Upper lobe of left lung (tissue), 4 donors: ENCODE data around the gene PRM1.

Source experiments
- CTCF ChIP-seq, 6 experiments: fragments of 450-650 bp in 4 of 6; fragments of 200-600 bp in 2 of 6; sonication (generic) in 2 of 6; IDR thresholded peaks; one replicate each; pipeline ENCODE4 v1.5.1; 2016 to 2019; ENCODE audit warnings: antibody characterized with exemption in 6 of 6
- EP300 ChIP-seq, 4 donors: sonication (generic); formaldehyde crosslinking; IDR thresholded peaks; one replicate each; pipeline ENCODE4 v1.5.1; 2017; ENCODE audit warnings: antibody characterized with exemption in 4 of 4, control low read depth in 2 of 4
- POLR2A ChIP-seq, 4 donors: fragments of 450-650 bp; IDR thresholded peaks; one replicate each; pipeline ENCODE4 v1.5.1; 2016 to 2017; ENCODE audit warnings: antibody characterized with exemption in 4 of 4, mild to moderate bottlenecking in 2 of 4

- TF ChIP-seq CTCF (IDR thresholded peaks at IDR 0.05) = no peak
- TF ChIP-seq POLR2A (IDR thresholded peaks at IDR 0.05) = no peak
- no peak for TF ChIP-seq EP300 (IDR thresholded peaks at IDR 0.05)
Observed at GRCh38 chr16:11301645-11302501, 20.7 kb upstream of the PRM1 start.
